ENCODE data around the gene TP53I13.
A peak's percentile ranks its signal among the peaks of the same experiment; 100 is the strongest.

Gene TP53I13

GRCh38 chr17:29567554-29568330, 759 bp upstream of the TP53I13 start:
- no peak for DNase-seq

- DNase-seq: no peak
These were observed 897 bp downstream of the TP53I13 start for GRCh38 chr17:29569245-29569950.

GRCh38 chr17:29570521-29570920, 2.0 kb downstream of the TP53I13 start:
- DNase-seq: no peak

- no peak for DNase-seq
These were observed 3.0 kb downstream of the TP53I13 start for GRCh38 chr17:29571486-29571882.

GRCh38 chr17:29571883-29572681, 3.6 kb downstream of the TP53I13 start:
- no peak for DNase-seq

- no peak for DNase-seq
These were observed 4.4 kb downstream of the TP53I13 start for GRCh38 chr17:29572691-29573557.

GRCh38 chr17:29573558-29573869, 5.0 kb downstream of the TP53I13 start:
- DNase-seq: no peak

- DNase-seq: no peak
These were observed 5.6 kb downstream of the TP53I13 start for GRCh38 chr17:29573871-29574731.

GRCh38 chr17:29574732-29575510, 6.4 kb downstream of the TP53I13 start:
- no peak for DNase-seq

GRCh38 chr17:29575511-29576213, 7.2 kb downstream of the TP53I13 start:
- no peak for DNase-seq

GRCh38 chr17:29576214-29577000, 7.9 kb downstream of the TP53I13 start:
- no peak for DNase-seq

GRCh38 chr17:29577001-29577370, 8.5 kb downstream of the TP53I13 start:
- DNase-seq: no peak

GRCh38 chr17:29577385-29578211, 9.1 kb downstream of the TP53I13 start:
- no peak for DNase-seq

GRCh38 chr17:29578626-29579485, 10.4 kb downstream of the TP53I13 start:
- no peak for DNase-seq

- peak; percentile 61 for DNase-seq
These were observed 11.6 kb downstream of the TP53I13 start for GRCh38 chr17:29579866-29580771.

- DNase-seq: no peak
These were observed 13.2 kb downstream of the TP53I13 start for GRCh38 chr17:29581583-29582253.

All from GDM1 (cell line).